Mononuclear cell (primary cell): ENCODE results near the gene RALGAPA2. TPM values are rescaled to one million over a fixed set of nuclear protein-coding genes. Genes with fewer than 3 reads are reported as not detected.

Experiments used
- H3K27me3 ChIP-seq: 2 replicates; pipeline ENCODE4 v1.6.0; 2011; ENCODE audit warnings: low read length, control low read depth; ENCODE audit not compliant: insufficient read depth
- H3K4me1 ChIP-seq: 2 replicates; pipeline ENCODE4 v1.5.1; 2011; ENCODE audit warnings: mild to moderate bottlenecking, low read length, control low read depth; ENCODE audit not compliant: insufficient read depth
- H3K4me3 ChIP-seq: 2 replicates; pipeline ENCODE4 v1.5.1; 2011; ENCODE audit warnings: mild to moderate bottlenecking, low read length, moderate library complexity
- H3K9me3 ChIP-seq: 2 replicates; pipeline ENCODE4 v1.5.1; 2011; ENCODE audit warnings: low read depth, mild to moderate bottlenecking, control low read depth, low read length
- total RNA-seq: library from RNA; depleted of rRNA; stranded (reverse); fragments of >200 nt; gene quantifications from one replicate; pipeline ENCODE4 v1.2.3, GENCODE V29; 2012

The RALGAPA2 gene
- total RNA-seq, 1 donor: 18.4 TPM

DNA sequence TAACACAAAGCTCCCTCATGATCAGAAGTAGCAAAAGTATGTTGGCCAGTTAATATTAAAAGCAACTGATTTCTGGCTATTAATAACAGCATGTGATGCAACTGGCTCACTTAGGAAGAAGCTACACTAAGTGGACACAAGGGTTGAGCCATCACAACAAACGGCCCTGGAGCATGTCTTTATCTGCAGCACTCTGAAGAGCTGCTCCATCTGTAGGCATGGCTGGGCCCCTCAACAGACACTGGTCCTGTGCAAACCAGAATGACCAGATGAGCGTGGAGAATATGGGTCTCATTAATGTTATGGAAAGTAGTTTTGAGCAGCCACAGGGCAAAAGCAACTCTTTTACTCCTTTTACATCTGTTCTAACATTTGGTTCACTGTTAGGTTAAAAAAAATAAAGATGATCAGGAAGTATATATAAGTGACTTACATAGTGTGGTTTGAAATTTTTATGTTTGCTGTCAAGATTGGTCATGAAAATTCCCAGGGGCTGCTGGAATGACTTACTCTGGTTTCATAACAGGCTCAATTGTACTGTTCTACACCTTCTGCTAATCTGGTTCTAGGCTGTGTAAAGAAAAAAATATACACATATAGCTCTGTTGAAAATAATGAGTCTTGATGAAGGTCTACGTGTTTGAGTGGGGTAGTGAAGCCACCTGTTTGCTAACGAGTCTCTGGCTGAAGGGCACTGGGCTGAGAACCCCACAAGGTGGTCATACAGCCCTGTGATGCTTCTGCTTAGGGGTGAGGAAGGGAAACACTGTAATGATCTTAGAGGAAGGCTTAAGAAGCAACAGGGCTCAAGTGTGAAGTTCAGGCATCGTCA, 286.4 kb downstream of the RALGAPA2 start:
- Histone ChIP-seq H3K9me3 (no peaks in the 10 kb centered on the region), H3K4me1 (no peaks in the 10 kb centered on the region), H3K4me3 (no peak overlapping the region), H3K27me3 (no peaks in the 10 kb centered on the region)

DNA sequence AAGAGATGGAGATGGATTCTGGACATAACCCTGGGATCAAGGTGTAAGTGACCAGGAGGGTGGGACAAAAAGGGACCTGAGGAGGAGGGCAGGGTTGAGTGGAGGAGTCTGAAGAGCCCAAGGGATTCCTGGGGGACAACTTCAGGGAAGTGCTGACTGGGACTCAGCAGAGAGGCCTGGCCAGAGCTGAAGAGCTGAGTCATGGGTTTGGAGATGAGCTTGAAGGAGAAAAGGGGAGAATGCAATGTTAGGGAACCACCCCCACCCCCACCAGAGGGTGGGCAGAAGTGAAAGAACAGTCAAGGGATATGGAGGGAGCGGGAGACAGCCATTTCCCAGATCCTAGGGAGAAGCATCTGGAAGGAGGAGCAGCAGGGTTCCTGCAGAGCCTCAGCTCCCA, 289.3 kb downstream of the RALGAPA2 start:
- Histone ChIP-seq H3K4me1 (no peaks in the 10 kb centered on the region), H3K27me3 (no peaks in the 10 kb centered on the region), H3K9me3 (no peaks in the 10 kb centered on the region), H3K4me3 (no peak overlapping the region)

DNA sequence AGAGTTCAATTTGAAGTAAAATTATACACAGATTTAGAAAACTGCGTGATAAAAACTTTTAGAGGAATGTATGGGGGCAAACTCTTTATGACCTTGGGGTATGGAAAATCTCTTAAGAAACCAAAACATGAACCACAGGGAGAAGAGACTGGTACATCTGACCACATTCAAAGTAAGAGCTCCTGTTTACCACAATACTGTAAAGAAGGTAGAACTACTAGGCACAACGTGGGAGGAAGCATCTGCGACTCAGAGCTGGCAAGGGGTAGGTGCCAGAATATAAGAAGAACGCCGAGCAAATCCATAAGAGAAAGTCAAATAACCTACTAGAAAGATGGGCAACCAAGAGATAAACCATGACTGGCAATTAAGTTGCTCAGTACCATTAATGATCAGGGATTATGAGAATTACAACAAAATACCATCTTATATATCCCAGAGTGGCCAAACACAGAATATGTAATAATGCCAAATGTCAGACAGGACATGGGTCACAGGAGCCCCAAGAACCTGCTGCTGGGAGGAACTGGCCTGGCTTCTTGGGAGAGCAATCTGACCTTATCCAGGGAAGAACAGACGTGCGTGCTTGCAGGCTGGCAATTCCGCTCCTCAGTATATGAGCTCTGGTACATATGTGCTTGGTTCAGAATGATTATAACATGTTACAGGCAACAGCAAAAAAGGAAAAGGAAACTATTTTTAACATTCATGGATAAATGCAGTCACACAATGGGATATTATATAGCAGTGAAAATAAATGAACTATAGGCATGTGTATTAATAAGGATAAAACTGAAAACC, 294.4 kb downstream of the RALGAPA2 start:
- Histone ChIP-seq H3K9me3 (no peaks in the 10 kb centered on the region), H3K4me1 (no peaks in the 10 kb centered on the region), H3K4me3 (no peak overlapping the region), H3K27me3 (no peaks in the 10 kb centered on the region)

DNA sequence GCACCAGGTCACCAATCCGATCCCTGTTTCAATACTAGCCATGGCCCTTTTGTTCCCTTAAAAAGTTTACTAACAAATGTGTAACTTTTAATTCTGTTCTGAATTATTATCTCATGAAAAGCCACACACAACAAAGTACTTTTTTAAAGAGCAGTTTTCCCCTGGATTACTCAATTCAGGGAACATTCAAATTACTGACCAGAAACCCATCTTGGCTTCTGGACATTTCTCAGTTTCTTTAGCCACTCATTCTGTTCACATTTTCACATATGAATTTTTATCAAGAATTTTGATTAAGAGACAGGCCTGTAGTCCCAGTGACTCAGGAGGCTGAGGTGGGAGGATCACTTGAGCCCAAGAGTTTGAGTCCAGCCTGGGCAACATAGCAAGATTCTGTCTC, 297.1 kb downstream of the RALGAPA2 start:
- Histone ChIP-seq H3K4me3 (no peak overlapping the region), H3K9me3 (no peaks in the 10 kb centered on the region), H3K4me1 (no peaks in the 10 kb centered on the region), H3K27me3 (no peaks in the 10 kb centered on the region)

DNA sequence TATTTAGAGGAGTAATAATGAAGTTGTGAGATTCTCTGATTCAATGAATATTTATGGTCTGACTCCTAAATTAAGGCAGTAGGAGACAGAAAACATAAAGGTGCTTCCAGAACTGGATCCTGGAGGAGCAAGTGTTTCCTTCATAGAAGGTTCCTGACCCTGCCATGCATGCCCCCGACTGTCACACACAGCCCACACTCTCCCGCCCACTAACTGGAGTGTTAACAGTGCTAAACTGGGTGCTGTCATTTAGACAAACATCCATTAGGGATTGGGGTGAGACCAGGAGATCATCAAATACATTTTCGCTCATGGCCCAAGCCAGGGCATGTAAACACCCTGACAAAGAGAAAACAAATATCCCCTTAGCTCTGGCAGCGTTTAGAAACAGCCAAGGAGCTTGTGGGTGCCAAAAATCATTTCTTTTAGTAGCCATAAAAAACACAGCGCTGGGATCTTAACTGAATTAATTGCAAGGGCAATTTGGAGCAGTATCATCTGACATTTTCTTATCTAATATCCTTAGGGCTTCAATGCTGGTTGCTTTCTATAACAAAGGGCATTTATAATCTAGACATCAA, 297.7 kb downstream of the RALGAPA2 start:
- Histone ChIP-seq H3K9me3 (no peaks in the 10 kb centered on the region), H3K4me1 (no peaks in the 10 kb centered on the region), H3K4me3 (no peak overlapping the region), H3K27me3 (no peaks in the 10 kb centered on the region)

DNA sequence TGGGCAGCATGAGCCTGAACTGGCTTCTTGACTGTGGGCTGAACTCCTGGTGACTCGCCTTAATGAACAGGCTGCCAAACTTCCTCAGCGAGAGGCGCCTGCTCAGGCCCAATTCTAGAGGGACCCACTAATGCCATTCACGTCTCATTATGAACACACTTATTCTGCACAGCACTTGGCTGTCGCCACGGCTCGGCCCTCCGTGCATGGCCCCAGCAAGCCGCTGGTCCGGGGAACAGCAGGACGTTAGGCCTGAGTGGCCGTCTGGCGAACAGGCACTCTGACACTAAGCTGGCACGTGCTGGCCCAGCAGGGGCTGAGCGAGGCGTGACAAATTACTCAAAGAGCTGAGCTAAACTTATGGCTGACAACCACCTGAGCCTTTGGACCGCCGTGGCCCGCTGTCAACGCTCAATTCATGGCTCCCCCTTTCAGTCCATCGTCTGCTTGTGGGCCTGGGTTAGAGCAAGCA, 298.6 kb downstream of the RALGAPA2 start:
- Histone ChIP-seq H3K4me3 (no peak overlapping the region), H3K9me3 (no peaks in the 10 kb centered on the region), H3K27me3 (no peaks in the 10 kb centered on the region), H3K4me1 (no peaks in the 10 kb centered on the region)

DNA sequence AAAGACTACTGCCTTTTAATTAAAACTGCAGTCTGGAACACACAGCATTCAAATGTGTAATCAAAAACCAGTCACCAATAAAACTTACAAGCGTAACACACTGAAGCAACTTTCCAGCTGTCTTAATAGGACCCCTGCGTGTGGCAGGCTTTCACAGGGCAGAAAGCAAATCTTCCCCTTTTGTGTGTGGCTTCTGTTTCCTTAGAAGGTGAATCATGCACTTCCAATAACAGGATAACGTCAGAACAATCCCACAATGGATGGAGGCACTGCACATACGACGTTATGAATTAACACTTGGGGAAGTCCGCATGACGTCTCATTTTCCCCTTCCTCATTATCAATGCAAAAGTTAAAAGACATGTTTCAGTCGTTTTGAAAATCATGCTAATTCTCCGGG, 299.7 kb downstream of the RALGAPA2 start:
- H3K9me3 ChIP-seq: no peaks in the 10 kb centered on the region

DNA sequence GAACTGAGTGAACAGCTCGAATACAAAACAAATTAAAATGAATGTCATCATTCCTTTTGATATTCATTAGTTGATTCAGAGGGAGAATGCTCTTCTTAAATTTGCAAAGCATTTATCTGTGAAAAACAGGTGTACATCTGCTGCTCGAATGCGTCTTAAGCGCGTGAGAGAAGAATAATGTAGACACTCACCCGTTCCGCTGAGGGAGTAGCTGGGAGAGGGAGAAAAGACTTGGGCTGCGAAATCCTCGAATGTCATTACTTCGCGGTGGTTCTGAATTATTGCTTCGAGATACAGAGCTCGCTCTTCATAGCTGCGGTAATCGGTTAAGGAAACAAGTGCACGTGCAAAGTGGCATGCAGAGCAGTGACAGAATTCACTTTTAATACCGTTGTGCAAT, 300.6 kb downstream of the RALGAPA2 start:
- H3K4me3 ChIP-seq: no peak overlapping the region
- H3K27me3 ChIP-seq: no peaks in the 10 kb centered on the region
- H3K4me1 ChIP-seq: no peaks in the 10 kb centered on the region
- H3K9me3 ChIP-seq: no peaks in the 10 kb centered on the region

More for the DNA sequence above, 299.7 kb downstream of the RALGAPA2 start:
- Histone ChIP-seq H3K4me3 (no peak overlapping the region), H3K27me3 (no peaks in the 10 kb centered on the region), H3K4me1 (no peaks in the 10 kb centered on the region)

DNA sequence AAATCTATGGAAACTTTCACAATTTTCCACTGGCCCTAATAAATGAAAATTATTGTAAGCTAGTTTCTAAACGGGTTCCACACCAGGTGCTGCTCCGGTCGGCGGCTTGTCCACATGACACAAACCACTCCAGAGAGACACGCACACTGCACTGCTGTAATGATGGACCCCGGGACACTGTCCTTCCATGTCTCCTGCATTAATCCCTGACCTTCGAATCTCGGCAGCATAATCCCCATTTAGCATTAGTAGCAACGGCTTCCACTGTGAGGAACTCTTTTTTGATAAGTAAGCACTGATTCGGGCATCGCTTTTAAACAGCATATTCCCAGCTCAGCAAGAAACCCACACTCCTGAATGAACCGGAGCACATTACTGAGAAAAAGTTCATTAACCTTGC, 301.0 kb downstream of the RALGAPA2 start:
- H3K9me3 ChIP-seq: no peaks in the 10 kb centered on the region
- H3K4me3 ChIP-seq: no peak overlapping the region
- no peaks in the 10 kb centered on the region for H3K27me3 ChIP-seq

DNA sequence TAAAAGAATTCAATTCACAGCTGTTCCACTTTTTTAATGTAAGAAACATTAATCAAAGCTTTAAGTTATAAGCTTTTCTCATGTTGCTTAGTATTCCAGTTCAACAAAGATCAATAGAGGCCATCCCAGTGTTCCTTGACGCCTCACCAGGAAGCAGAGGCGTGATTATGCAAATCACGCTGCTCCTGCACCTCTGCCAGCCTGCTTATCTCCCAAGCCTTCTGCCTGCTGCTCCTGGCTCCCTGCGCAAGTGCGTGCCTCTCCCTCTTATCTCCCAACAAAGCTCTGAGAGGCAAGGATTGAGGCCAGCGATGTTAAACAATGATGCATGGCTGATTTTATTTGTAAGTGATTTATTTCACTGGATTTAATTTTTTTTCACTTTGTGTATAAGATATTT, 301.8 kb downstream of the RALGAPA2 start:
- no peaks in the 10 kb centered on the region for H3K9me3 ChIP-seq
- no peaks in the 10 kb centered on the region for H3K4me1 ChIP-seq
- H3K4me3 ChIP-seq: no peak overlapping the region
- no peaks in the 10 kb centered on the region for H3K27me3 ChIP-seq

More for the DNA sequence above, 301.0 kb downstream of the RALGAPA2 start:
- H3K4me1 ChIP-seq: no peaks in the 10 kb centered on the region

DNA sequence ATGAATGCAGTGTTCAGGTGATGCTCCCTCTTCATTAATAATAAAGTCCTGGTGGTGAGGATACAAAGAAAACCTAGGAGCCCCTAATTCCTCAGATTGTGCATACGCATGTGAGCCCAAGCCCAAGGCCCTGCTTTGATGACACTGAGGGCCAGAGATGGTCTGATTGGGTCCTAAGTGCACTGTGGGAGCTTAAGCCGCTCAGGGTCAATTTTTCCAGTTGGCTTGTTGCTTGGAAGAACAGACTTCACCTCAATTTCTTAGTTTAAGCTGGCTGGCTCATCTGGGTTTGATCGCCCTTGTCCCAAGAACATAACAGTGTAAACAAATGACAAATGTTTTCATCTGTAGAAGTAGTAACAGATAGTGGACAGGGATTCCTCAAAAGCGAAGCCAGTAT, 303.1 kb downstream of the RALGAPA2 start:
- H3K4me3 ChIP-seq: no peak overlapping the region
- no peaks in the 10 kb centered on the region for H3K4me1 ChIP-seq
- H3K9me3 ChIP-seq: no peaks in the 10 kb centered on the region
- H3K27me3 ChIP-seq: no peaks in the 10 kb centered on the region

DNA sequence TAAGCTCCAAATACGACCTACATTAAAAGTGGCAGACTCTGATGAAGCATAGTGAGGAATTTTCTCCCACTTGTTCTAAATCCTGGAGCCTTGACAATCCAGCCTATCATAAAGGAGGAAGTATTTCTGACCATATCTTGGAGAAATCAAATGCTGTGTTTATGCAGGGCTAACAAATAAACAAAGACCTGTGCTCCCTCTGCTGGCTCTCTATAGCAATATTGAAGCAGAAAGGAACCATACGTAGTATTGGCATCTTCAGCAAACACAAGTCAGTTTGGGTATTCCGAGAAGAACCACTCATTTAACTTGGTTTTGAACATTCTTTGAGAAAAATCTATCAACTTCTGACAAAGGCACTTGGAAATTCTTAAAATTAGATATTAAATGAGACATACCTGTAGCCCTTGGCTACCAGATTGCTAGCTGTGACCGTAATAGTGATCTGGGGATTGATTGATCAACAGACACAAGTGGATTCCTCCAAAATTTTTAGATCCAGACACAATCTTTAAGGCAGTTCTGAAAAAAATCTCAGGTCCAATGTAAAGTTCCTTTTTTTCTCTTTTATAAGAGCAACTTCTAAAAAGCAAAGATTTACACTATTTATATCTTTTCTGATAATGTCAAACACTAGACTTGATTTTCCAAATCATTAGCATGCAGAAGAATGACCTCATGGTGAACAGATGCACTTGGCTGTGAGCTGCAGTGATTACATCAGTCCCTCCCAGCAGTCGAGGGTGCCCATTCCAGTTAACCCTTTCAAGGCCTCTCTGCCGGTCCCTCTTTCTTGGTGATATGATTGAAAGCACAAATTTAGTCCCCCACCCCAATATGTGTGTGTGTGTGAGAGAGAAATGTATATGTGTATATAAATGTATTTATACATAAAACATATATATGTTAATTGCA, 304.3 kb downstream of the RALGAPA2 start:
- Histone ChIP-seq H3K4me3 (no peak overlapping the region), H3K4me1 (no peaks in the 10 kb centered on the region), H3K27me3 (no peaks in the 10 kb centered on the region), H3K9me3 (no peaks in the 10 kb centered on the region)

DNA sequence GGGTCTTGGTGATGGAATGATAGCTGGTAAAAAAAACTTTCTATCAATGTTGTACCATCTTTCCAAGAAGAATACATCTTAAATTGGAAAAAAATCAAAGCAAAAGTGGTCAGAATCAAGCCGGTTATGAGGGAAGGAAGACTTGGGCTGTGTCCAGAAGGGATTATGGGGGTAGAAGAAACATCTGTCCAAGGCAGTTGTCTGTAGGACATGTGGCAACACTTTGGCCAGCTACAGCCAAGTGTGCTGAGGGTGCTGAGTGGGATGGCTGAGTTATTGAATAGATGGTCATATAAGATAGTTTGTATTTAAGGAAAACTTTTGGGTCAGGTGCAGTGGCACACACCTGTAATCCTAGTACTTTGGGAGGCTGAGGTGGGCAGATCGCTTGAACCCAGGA, 306.1 kb downstream of the RALGAPA2 start:
- no peaks in the 10 kb centered on the region for H3K27me3 ChIP-seq
- H3K4me3 ChIP-seq: no peak overlapping the region
- no peaks in the 10 kb centered on the region for H3K9me3 ChIP-seq
- no peaks in the 10 kb centered on the region for H3K4me1 ChIP-seq

DNA sequence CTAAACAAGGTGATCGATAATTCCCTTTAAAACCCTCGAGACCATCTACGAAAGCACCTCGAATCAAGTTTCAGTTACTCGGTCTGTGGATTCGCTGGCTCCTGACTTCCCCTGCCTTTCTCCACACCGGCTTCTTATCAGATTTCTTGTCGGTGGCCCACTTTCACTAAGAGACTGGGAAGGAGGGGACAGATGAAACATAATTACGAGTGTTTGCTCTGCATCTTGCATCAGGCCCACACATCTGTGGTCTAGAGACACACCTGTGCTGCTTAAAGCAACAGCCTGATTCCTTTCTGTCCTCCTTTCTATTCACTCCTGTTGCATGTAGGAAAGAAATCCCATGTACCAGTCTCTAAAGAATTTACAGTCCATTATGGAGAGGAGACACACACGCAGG, 306.8 kb downstream of the RALGAPA2 start:
- H3K4me1 ChIP-seq: no peaks in the 10 kb centered on the region
- H3K27me3 ChIP-seq: no peaks in the 10 kb centered on the region
- H3K9me3 ChIP-seq: no peaks in the 10 kb centered on the region
- no peak overlapping the region for H3K4me3 ChIP-seq
